Raji (cell line): ENCODE measurements around the gene CEACAM18.

Source experiments
- POLR2A ChIP-seq: IDR thresholded peaks from 2 replicates; pipeline ENCODE4 v1.6.1; 2011; ENCODE audit warnings: low read depth, low read length, control low read depth; ENCODE audit not compliant: insufficient read depth

The CEACAM18 gene

DNA sequence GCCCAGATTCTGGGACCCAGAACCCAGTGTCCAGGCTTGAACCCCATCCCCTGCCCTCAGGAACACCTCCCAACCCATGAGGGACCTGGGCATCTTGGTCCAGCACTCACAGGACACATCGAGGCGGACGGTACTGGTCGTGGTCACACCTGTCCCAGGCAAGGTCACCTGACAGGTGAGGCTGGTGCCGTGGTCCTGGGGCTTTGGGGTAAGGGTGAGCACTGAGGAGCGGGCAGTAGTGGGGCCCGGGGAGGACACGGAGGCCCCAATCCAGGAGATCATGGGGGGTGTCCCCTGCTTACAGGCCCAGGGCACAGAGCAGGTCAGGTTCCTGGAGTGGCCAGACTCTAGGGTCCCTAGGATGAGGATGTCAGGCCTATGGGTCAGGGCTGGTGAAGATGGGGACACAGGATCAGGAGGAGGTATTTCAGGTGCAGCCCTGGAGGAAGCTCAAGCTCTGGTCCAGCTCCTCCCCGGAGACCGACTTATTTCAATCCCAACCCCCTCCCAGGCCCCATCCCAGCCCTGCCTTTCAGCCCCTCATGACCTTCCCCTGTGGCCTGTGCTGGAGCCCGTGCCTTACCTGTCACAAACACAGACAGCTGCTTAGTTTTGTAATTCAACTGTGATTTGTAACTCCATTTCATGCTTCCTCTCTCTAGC, 20.9 kb upstream of the CEACAM18 start:
- TF ChIP-seq POLR2A, result no peak

- no peak for TF ChIP-seq POLR2A
Observed at GRCh38 chr19:51458051-51458645, 20.2 kb upstream of the CEACAM18 start, which contains the start of gene SIGLEC8. Gene SIGLEC8 (minus strand): TSS chr19:51458454. CDS start chr19:51458387, 67 bp downstream.

GRCh38 chr19:51458899-51459505, 19.3 kb upstream of the CEACAM18 start:
- TF ChIP-seq POLR2A, result no peak

DNA sequence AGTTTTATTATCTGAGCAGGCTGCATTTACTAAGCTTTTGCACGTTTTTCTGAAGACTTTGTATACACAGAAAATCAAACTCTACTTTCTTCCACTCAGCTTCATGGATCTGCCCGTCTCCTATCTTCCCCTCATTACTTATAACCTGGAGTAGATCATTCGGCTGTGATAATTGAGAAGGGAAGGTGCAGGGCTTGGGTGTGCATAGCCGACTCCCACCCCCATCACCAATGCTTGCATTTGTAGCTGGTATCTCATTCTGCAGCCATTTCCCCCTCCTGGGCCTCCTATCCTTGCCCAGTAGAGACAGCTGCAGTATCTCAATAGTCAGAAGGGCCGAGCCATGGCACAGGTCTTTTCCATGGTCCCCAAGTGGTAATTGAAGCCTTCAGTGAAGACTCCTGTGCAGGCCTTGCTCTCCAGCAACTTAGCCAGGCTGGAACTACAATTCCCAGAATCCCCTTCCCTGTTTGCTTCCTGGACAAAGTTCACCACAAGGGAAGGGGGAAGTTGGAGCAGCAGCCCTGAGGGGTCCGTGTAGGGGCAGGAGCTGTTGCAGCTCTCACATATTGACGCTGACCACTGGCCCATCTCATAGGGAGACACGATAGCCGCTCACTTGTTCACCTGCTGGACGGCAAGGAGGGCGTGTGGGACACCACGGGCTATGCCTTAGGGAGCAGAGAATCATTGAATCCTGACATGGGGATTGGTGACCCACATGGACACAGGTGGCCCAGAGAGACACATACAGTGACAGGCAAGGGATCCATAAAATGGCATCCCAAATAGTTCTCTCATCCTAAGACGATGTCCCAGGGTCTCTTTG, 18.0 kb upstream of the CEACAM18 start:
- no peak for TF ChIP-seq POLR2A

DNA sequence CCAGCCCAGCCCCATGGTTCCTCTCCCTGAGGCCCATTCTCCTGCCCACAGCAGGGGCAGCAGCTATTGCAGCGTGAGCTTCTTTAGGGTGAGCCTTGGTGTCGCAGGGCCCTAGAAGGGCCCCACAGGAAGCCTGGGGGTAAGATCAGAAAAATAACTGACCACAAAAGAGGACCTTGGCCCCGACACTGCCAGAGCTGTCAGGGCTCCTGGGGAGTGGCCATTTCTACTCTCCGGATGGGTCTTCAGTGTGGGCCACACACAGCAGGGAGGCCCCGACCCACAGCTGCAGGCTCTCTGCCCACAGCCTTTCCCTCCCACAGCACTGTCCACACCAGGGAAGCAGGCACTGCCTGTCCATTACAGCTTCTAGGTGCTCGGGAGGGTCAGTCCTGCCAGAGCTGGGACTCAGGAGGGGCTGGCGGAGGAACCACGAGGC, 16.6 kb upstream of the CEACAM18 start:
- TF ChIP-seq POLR2A, result no peak

GRCh38 chr19:51462276-51462675, 16.1 kb upstream of the CEACAM18 start:
- no peak for TF ChIP-seq POLR2A

- no peak for TF ChIP-seq POLR2A
Observed at GRCh38 chr19:51462681-51463080, 15.7 kb upstream of the CEACAM18 start.

DNA sequence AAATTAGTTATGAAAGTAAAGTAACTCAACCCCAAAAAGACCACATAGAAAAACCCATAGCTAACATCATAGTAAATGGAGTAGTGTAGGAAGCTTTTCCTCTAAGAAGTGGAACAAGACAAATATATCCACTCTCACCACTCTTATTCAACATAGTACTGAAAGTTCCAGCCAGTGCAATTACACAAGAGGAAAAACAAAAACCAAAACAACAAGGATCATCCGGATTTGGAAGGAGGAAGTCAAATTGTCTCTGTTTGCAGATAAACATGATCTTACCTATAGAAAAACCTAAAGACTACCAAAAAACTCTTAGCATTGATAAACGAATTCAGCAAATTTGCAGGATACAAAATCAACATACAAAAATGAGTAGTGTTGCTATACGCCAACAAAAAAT, 11.6 kb upstream of the CEACAM18 start:
- no peak for TF ChIP-seq POLR2A

DNA sequence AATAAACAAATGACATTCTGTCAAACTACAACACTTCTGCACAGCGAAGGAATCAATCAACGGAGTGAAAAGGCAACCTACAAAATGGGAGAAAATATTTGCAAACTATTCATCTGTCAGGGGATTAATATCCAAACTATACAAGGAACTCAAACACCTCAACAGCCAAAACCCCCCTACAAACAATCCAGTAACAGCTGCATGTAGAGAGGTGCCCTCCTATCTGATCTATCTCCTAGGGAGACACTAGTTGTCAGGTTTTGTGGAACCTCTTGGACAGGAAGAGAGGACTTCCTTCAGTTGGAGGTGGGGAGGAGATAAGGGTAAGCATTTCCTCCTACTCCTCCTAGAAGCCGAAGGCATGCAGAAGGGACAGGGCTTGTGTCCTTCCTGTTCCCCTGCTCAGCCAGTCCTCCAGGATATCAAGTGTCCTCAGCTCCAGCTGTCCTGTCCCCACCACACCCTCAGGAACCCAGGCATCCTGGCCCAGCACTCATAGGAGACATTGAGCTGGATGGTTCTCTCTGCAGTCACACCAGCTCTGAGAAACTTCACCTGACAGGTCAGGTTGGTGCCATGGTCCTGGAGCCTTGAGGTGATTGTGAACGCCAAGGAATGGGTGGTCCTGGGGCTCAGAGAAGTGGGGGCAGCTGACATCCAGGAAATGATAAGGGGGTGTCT, 10.3 kb upstream of the CEACAM18 start:
- TF ChIP-seq POLR2A, result no peak

GRCh38 chr19:51468545-51468920, 9.8 kb upstream of the CEACAM18 start:
- TF ChIP-seq POLR2A, result no peak

GRCh38 chr19:51469162-51469561, 9.2 kb upstream of the CEACAM18 start:
- no peak for TF ChIP-seq POLR2A

- TF ChIP-seq POLR2A, result no peak
Observed at GRCh38 chr19:51469629-51470028, 8.7 kb upstream of the CEACAM18 start.

DNA sequence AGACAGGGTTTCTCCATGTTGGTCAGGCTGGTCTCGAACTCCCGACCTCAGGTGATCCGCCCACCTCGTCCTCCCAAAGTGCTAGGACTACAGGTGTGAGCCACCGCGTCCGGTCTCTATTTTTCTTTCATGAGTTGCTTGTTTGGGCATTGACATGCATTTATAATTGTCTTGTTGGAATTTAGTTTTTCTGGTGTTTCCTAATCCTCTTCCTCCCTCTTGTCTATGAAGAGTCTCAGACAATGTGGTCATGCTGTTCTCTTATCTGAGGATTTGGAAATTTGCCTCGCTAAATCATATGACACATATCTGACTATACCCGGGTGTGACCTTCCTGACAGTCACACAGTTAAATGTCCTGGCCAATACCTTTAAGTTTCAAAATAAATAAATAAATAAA, 7.4 kb upstream of the CEACAM18 start:
- no peak for TF ChIP-seq POLR2A

GRCh38 chr19:51471527-51471926, 6.8 kb upstream of the CEACAM18 start:
- TF ChIP-seq POLR2A, result no peak

- TF ChIP-seq POLR2A, result no peak
Observed at GRCh38 chr19:51472607-51473006, 5.7 kb upstream of the CEACAM18 start.
